Lung microvascular endothelial cell (primary cell): ENCODE results near the gene ZSCAN9. TPM values are rescaled to one million over a fixed set of nuclear protein-coding genes. Genes with fewer than 3 reads are reported as not detected.

Experiments
- DNase-seq, 2 donors: peaks; one replicate each; pipeline versions ENCODE4 v3.0.0 to v3.0.0-alpha.2; 2010; ENCODE audit warnings: low read depth in 2 of 2
- total RNA-seq: library from RNA; depleted of rRNA; stranded (reverse); fragments of >200 nt; gene quantifications from 2 replicates; pipeline ENCODE4 v1.2.1, GENCODE V29; 2014

Gene ZSCAN9
- total RNA-seq, 1 donor from 2014 or later, result 10.1 TPM

GRCh38 chr6:28266962-28267694, 42.1 kb downstream of the ZSCAN9 start, which contains the start of gene ZSCAN26:
ZSCAN26 (plus strand) TSS chr6:28267143; CDS start chr6:28271920, 4,777 bp downstream.
- DNase-seq, result peak; percentile 77 to 91

- DNase-seq, result no peak
Measured at GRCh38 chr6:28267695-28268059, 42.6 kb downstream of the ZSCAN9 start.

- DNase-seq, result peak; percentile 35 to 91
Measured at GRCh38 chr6:28269492-28269891, 44.4 kb downstream of the ZSCAN9 start.

GRCh38 chr6:28274888-28275287, 49.8 kb downstream of the ZSCAN9 start:
- no peak for DNase-seq

- DNase-seq, result no peak
Measured at GRCh38 chr6:28277746-28278145, 52.7 kb downstream of the ZSCAN9 start.

GRCh38 chr6:28280595-28281287, 55.7 kb downstream of the ZSCAN9 start:
- DNase-seq, result no peak

- DNase-seq, result peak; percentile 81 to 86
Measured at GRCh38 chr6:28281288-28282064, 56.4 kb downstream of the ZSCAN9 start, which contains the start of gene PGBD1. PGBD1 (plus strand) TSS chr6:28281572; CDS start chr6:28283814, 2,242 bp downstream.

GRCh38 chr6:28282926-28283325, 57.9 kb downstream of the ZSCAN9 start:
- DNase-seq, result peak in 1 of 2 donors; percentile 2

Other genes starting within 250 kb of the ZSCAN9 start
- 0.20 and 0.22 TPM in 2 replicates for gene ZNF165, start 144.7 kb upstream of the ZSCAN9 start, total RNA-seq
- 12.0 and 14.9 TPM in 2 replicates for gene ZSCAN16, start 100.7 kb upstream of the ZSCAN9 start, total RNA-seq
- 8.5 and 12.3 TPM in 2 replicates for gene ZKSCAN8, start 83.4 kb upstream of the ZSCAN9 start, total RNA-seq
- 3.1 and 4.0 TPM in 2 replicates for gene ZKSCAN4, start 27.0 kb downstream of the ZSCAN9 start, total RNA-seq
- gene NKAPL, start 34.0 kb downstream of the ZSCAN9 start, total RNA-seq, result 0.20 and 0.22 TPM in 2 replicates
- 6.5 and 7.1 TPM in 2 replicates for gene ZSCAN26, start 41.9 kb downstream of the ZSCAN9 start, total RNA-seq
- gene PGBD1, start 56.3 kb downstream of the ZSCAN9 start, total RNA-seq, result 4.1 and 5.0 TPM in 2 replicates
- gene ZSCAN31, start 110.9 kb downstream of the ZSCAN9 start, total RNA-seq, result 8.1 and 9.1 TPM in 2 replicates
- gene ZKSCAN3, start 124.7 kb downstream of the ZSCAN9 start, total RNA-seq, result 3.1 and 4.0 TPM in 2 replicates
- 2.2 and 3.2 TPM in 2 replicates for gene ZSCAN12, start 174.5 kb downstream of the ZSCAN9 start, total RNA-seq
- gene ZSCAN23, start 218.2 kb downstream of the ZSCAN9 start, total RNA-seq, result 0.20 and 0.65 TPM in 2 replicates